Measurements from ENCODE around the gene MRPL55.

MRPL55 gene

DNA sequence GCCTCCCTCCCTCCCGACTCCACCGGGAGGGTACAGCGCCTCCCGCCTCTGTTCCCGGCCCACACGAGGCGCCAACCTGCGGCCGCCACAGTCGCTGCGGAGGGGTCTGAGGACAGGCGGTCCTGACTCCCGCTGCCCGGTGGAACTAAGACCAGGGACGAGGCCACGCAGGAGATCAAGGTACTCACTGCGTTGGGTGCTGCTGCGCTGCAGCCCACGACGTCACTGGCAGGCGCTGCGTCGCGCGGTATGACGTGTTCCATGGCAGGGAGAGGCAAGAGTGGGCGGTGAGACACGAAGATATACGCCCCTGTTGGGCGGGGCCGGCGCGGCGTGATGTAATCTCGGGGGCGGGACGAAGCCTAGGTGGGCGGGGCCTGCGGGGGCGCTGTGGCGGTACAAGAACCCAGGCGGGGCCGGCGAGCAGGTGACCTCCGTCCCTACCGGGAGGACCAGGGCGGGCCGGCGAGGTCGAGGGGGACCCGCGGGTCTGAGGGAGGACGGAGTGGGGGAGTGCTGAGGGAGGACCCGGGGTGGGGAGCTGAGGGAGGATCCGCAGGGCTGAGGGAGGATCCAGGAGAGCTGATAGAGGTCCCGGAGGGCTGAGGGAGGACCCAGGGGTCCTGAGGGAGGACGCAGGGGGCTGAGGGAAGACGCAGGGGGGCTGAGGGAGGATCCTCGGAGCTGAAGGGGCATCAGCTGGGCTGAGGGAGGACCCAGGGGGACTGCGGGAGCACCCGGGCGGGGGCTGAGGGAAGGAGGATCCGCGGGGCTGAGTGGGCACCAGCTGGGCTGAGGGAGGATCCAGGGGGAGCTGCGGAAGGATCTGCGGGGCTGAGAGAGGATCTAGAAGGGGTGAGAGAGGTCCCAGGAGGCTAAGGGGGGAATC lies at the start of gene MRPL55:
MRPL55 (minus strand) TSS at position 227 of the 889 bp plus-strand sequence. CDS start 1,039 bp downstream, outside the sequence.
- DNase-seq, result peak; percentile 95

- no peak for DNase-seq
Observed at GRCh38 chr1:228158151-228159007, 49.3 kb upstream of the MRPL55 start.

GRCh38 chr1:228157729-228158126 lies 48.6 kb upstream of the MRPL55 start:
- DNase-seq, result no peak

DNA sequence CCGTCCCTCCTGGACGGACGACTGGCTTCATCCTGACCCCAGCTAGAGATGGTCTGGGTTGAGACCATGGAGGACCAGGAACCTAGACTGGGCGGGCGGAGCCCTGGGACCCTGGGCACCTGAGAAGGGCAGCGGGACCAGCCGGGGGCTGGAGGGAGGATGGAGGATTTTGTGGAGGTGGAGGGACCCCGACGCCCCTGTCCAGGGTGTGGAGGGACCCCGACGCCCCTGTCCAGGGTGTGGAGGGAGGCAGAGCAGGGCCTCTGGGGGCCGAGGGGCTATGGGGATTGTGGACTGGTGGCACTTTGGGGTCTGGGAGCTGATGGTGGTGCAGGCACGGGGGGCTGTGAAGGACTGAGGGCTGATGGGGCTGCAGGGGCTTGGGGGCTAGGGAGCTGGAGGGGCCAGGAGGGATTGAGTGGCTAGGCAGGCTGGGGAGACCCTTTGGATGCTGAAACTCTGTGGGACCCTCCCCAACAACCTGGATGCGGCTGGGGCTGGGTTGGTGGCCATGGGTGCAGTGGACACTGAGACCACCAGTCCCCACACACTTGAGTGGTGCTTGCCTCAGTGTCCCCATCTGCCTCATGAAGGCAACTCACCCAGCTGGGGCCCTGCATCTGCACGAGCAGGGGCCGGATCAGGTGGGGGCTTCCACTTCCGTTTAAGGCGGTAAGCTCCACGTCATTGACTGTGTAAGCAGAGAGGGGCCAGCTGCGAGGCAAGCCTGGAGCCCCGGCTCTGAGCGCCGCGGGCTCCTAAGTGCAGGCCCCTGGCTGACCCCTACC lies 48.0 kb upstream of the MRPL55 start:
- no peak for DNase-seq

DNA sequence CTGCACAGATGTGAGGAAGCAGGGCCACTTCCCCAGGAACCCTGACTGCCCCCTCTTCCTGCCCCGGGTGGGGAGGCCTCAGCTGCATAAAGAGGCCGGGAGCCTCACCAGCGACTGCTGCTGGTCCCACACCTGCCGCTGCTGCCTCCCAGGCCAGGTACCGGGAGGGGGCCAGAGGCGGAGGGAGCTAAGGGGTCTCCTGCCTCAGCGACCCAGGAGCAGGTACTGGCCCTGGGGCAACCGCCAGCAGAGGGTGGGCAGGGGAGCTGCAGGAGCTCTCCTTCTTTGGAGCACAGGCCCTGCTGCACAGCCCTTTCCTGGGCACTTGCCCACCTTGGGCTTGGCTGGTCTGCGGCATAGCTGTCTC lies 47.4 kb upstream of the MRPL55 start:
- DNase-seq, result no peak

DNA sequence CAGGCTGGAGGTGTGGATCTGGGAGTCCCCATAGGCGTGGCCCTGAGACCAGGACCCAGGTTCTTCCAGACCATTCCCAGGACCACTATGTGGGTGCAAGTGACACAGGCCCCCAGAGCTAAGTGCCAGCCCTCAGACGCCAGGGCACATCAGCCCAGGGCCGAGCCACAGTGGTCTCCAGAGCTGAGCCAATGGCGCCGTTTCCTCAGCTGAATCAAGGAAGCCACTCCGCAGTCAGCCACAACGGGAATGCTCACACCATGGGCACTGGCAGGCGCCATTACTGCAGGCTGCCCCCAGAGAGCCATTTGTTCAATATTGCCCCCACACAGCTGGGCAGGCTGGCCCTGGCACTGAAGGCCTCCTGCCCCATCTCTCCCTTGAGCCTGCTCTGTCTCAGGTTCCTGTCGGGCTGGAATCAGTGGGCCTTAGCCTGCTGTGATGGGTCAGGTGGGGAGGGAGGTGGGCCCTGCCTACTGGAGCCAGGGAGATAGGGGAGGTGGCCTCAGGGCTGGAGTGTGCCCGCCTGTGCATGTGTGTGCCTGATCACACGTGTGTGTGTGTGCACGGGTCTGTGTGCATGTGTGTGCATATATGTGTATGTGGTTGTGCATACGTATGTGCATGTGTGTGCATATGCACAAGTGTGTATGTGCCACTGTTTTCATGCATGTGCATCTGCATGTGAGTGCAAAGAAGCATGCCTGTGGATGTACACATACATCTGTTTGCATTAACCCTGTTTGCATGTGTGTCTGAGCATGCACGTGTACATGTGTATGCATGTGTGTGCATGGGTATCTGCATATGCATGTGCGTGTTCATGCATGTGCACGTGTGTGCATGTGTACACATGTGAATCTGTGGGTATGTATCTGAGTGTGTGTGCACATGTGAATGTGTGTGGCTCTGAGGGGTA lies 46.8 kb upstream of the MRPL55 start:
- no peak for DNase-seq

- DNase-seq, result no peak
Observed at GRCh38 chr1:228154670-228155571, 45.8 kb upstream of the MRPL55 start.

GRCh38 chr1:228154021-228154669 lies 45.0 kb upstream of the MRPL55 start:
- no peak for DNase-seq

- no peak for DNase-seq
Observed at GRCh38 chr1:228152918-228153258, 43.8 kb upstream of the MRPL55 start.

DNA sequence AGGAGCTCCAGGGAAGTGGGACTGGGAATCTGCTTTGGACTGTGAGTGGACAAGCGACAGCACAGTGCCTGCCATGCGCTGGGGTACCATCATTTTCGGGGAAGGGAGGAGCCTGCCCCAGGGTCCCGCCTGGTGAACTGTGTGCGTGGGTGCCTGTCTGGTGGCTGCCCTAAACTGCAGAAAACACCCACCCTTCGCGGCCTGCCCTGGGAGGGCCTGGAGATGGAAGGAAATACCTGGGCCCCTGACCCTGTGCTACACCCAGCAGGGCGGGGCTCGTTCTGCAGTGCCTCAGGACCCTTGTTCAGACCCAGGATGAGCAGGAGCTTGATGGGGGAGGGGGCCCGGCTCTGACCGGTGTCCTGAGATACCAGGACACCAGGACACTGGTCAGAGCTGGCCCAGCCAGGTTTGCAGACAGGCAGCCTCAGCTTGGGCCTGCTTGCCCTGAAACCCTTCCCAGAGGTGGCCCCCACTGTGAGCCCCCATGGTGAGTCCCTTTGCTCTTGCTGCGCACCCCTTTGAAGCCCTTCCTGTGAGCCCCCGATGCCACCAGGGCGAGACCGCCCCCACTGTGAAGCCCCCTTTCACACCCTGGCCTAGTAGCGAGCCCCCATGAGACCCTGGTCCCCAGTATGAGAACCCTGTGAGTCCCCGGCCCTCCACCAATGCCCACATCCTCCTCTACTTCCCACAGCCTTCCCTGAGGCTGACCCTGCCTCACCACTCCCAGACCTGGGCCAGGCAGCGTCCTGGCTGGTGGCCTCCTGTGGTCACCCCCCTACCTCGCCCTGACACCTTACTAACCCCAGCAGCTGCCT lies 43.2 kb upstream of the MRPL55 start:
- no peak for DNase-seq

- DNase-seq, result no peak
Observed at GRCh38 chr1:228151180-228151925, 42.3 kb upstream of the MRPL55 start.

GRCh38 chr1:228150461-228151179 lies 41.5 kb upstream of the MRPL55 start:
- DNase-seq, result no peak

DNA sequence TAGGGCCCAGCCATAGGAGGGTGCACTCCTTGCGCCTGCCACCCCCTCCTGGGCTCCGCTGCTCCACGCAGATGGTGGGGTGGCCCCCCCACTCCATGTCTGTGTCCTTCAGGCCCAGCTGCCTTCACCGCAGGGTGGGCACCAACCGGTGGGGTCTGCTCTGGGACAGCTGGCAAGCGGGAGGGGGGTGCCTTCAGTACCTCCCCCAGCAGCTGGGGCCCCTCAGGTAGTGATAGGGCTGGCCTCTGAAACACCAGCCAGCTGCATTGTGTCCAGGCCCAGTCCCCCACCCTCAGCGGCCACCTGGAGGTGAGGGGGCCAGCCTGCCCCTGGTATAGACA lies 41.0 kb upstream of the MRPL55 start:
- no peak for DNase-seq

- no peak for DNase-seq
Observed at GRCh38 chr1:228149406-228150119, 40.5 kb upstream of the MRPL55 start, which contains the start of gene GJC2. Gene GJC2 (plus strand): TSS chr1:228149930. CDS start chr1:228157759, 7,829 bp downstream.

DNA sequence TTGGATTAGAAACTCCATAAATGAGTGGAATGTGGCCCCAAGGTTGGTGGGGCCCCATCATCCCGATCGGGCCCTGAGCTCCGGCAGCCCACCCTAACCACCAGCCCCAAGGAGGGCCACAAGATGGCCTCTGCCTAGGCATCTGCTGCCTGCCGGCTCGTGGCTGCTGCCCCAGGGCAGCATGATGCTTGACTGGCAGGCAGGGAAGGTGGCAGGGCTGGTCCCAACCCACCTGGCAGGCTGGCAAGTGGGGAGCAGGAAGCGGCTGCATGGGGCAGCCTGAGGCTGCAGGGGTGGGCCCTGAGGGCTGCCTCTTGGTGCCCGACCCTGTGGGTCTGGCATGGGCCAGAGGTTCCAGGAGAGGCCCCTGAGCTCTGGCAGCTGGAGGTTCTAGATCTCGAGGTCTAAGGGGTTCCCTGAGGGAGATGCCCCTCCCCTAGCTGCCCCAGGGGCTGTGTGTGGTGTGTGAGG lies 39.9 kb upstream of the MRPL55 start:
- DNase-seq, result no peak

DNA sequence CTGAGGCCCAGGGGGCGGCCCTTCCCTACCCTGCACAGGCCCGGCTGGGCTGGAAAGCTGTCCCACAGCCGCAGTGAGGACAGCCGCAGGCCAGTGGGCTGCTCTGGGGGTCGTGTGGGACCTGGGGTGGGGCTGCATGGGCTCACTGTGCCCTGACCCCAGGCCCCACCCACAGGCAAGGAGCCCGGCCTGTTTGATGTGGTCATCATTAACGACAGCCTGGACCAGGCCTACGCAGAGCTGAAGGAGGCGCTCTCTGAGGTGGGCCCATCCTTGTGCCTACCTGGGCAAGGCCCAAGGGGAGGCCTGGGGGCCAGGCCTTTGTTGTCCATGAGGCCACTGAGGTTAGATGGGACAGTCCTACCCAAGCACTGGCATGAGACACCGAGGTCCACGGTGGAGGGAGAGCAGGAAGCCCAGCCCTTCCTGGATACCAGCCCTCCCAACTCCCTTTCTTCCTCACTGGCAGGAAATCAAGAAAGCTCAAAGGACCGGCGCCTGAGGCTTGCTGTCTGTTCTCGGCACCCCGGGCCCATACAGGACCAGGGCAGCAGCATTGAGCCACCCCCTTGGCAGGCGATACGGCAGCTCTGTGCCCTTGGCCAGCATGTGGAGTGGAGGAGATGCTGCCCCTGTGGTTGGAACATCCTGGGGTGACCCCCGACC lies 39.2 kb upstream of the MRPL55 start:
- DNase-seq, result no peak

DNA sequence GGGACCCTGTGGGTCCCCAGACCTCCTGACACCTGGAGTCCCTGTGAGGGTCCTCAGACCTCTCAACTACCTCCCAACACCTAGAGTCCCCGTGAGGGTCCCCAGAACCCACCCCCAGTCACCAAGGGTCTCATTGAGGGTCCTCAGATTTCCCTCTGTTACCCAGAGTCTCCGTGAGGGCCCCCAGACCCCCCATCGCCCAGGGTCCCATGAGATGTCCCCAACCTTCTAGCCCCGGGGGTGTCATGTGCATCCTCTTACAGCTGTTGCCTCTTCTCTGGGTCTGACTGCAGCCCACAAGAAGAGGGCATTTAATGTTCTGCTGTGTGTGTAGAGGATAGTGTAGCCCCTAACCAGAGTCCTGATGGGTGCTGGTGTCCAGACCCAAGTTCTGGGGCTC lies 38.7 kb upstream of the MRPL55 start:
- no peak for DNase-seq
